SK-N-SH (cell line): ENCODE measurements around the gene C1orf174. TPM values are rescaled to one million over a fixed set of nuclear protein-coding genes. Genes with fewer than 3 reads are reported as not detected.

Source experiments
- CTCF ChIA-PET: fragments of 300-600, 350-600 bp; formaldehyde crosslinking; extraction: SDS; loops from one replicate; lab custom pipeline; 2021; lab: Yijun Ruan, JAX
- POLR2A ChIA-PET: fragments of 350-600 bp; sonication (Branson Sonifier 250); formaldehyde crosslinking; extraction: SDS; loops from one replicate; lab custom pipeline; 2020; ENCODE audit warnings: antibody characterized with exemption, inconsistent platforms; lab: Yijun Ruan, JAX
- DNase-seq: peaks from one replicate; pipeline ENCODE4 v3.0.0; 2012
- H2AFZ ChIP-seq: fragments of 200-600 bp; sonication (generic); 2 replicates; pipeline ENCODE4 v1.8.1; 2016; ENCODE audit warnings: antibody characterized with exemption, mild to moderate bottlenecking, low read depth
- H3F3A ChIP-seq: fragments of 200-600 bp; sonication (generic); replicated peaks from 2 replicates; pipeline ENCODE3; 2016; ENCODE audit warnings: antibody characterized with exemption, mild to moderate bottlenecking; ENCODE audit not compliant: insufficient read depth
- H3K27ac ChIP-seq, 2 experiments: fragments of 200-500 bp in 1 of 2; fragments of 200-600 bp in 1 of 2; sonication (Bioruptor generic) in 1 of 2; sonication (generic), shearing (Covaris generic) in 1 of 2; 2 replicates each; pipeline versions ENCODE4 v1.5.1 to v1.6.1; 2014 to 2016; ENCODE audit warnings: low read depth in 2 of 2, inconsistent platforms in 1 of 2, low read length in 1 of 2, mild to moderate bottlenecking in 1 of 2, mixed read lengths in 1 of 2
- H3K27me3 ChIP-seq: fragments of 200-600 bp; sonication (generic), shearing (Covaris generic); 2 replicates; pipeline ENCODE4 v1.6.1; 2016; ENCODE audit warnings: mixed run types; ENCODE audit not compliant: insufficient read depth
- H3K36me3 ChIP-seq, 2 experiments: fragments of 200-500 bp in 1 of 2; fragments of 200-600 bp in 1 of 2; sonication (Bioruptor generic) in 1 of 2; sonication (generic) in 1 of 2; replicated peaks in 1 of 2; 2 replicates each; pipeline versions ENCODE3 to v1.5.1; 2014 to 2016; ENCODE audit warnings: low read length in 1 of 2, mild to moderate bottlenecking in 1 of 2; ENCODE audit not compliant: insufficient read depth in 2 of 2, control insufficient read depth in 1 of 2
- H3K4me1 ChIP-seq, 2 experiments: fragments of 200-500 bp in 1 of 2; fragments of 200-600 bp in 1 of 2; sonication (Bioruptor generic) in 1 of 2; sonication (generic), shearing (Covaris generic) in 1 of 2; 2 replicates each; pipeline versions ENCODE4 v1.5.1 to v1.6.1; 2014 to 2016; ENCODE audit warnings: low read depth in 1 of 2, low read length in 1 of 2, mixed run types in 1 of 2; ENCODE audit not compliant: insufficient read depth in 2 of 2, control insufficient read depth in 1 of 2
- H3K4me2 ChIP-seq: fragments of 200-600 bp; sonication (generic), shearing (Covaris generic); 2 replicates; pipeline ENCODE4 v1.6.1; 2017; ENCODE audit warnings: mixed run types
- H3K4me3 ChIP-seq, 2 experiments: fragments of 200-500 bp in 1 of 2; fragments of 200-600 bp in 1 of 2; sonication (Bioruptor generic) in 1 of 2; sonication (generic), shearing (Covaris generic) in 1 of 2; 2 replicates each; pipeline versions ENCODE4 v1.5.1 to v1.8.1; 2014 to 2016; ENCODE audit warnings: low read depth in 2 of 2, inconsistent platforms in 1 of 2, low read length in 1 of 2, mild to moderate bottlenecking in 1 of 2, mixed read lengths in 1 of 2, moderate library complexity in 1 of 2
- H3K79me2 ChIP-seq: fragments of 200-600 bp; sonication (generic); 2 replicates; pipeline ENCODE4 v1.8.1; 2017; ENCODE audit warnings: mild to moderate bottlenecking; ENCODE audit not compliant: insufficient read depth
- H3K9ac ChIP-seq: fragments of 200-600 bp; sonication (generic); 2 replicates; pipeline ENCODE4 v1.6.1; 2017; ENCODE audit warnings: mixed run types
- H3K9me2 ChIP-seq: fragments of 200-600 bp; sonication (generic); 2 replicates; pipeline ENCODE4 v1.6.1; 2017; ENCODE audit warnings: mixed run types
- H3K9me3 ChIP-seq: fragments of 200-600 bp; sonication (generic); 2 replicates; pipeline ENCODE4 v1.6.1; 2017; ENCODE audit warnings: mixed run types, mild to moderate bottlenecking, moderate library complexity
- H4K20me1 ChIP-seq: fragments of 200-600 bp; sonication (generic); 2 replicates; pipeline ENCODE4 v1.6.1; 2017; ENCODE audit warnings: mild to moderate bottlenecking, mixed run types; ENCODE audit not compliant: insufficient read depth
- FOSL2 ChIP-seq: IDR thresholded peaks from 2 replicates; pipeline ENCODE4 v1.4.0; 2012; ENCODE audit warnings: low read depth, mild to moderate bottlenecking, moderate library complexity, borderline replicate concordance
- GATA2 ChIP-seq: sonication (generic); formaldehyde crosslinking; IDR thresholded peaks from 2 replicates; pipeline ENCODE4 v1.5.0; 2020; ENCODE audit warnings: mild to moderate bottlenecking, missing genetic modification reagents
- MEF2A ChIP-seq: IDR thresholded peaks from 2 replicates; pipeline ENCODE4 v1.4.0; 2012; ENCODE audit warnings: low read depth, borderline replicate concordance
- MXI1 ChIP-seq: IDR thresholded peaks from 2 replicates; pipeline ENCODE4 v1.6.1; 2012; ENCODE audit warnings: mild to moderate bottlenecking, low read depth, low read length, improper control_type of control experiment
- SMC3 ChIP-seq: IDR thresholded peaks from 2 replicates; pipeline ENCODE4 v1.6.1; 2012; ENCODE audit warnings: low read depth, low read length, improper control_type of control experiment
- WGBS: methylation state at CpG from one replicate; pipeline ENCODE4 v1.1.6; 2017; ENCODE audit warnings: low lambda C conversion rate; 5-methylcytosine and 5-hydroxymethylcytosine counted together
- polyA plus RNA-seq, 3 experiments: library from polyadenylated mRNA; depleted of rRNA; stranded (reverse); fragments of >200 nt; gene quantifications; 2 replicates each; pipeline ENCODE4 v1.2.3, GENCODE V29; 2012
- TF ChIP-seq, protein P1 (sequence below): IDR thresholded peaks from 2 replicates; pipeline ENCODE4 v1.4.0; 2012; ENCODE audit warnings: low read depth, borderline replicate concordance
- TF ChIP-seq, protein P2 (sequence below): IDR thresholded peaks from 2 replicates; pipeline ENCODE4 v1.6.1; 2012; ENCODE audit warnings: mild to moderate bottlenecking, low read depth, low read length, moderate library complexity
- TF ChIP-seq, protein P3 (sequence below): fragments of 150-350 bp; IDR thresholded peaks from 2 replicates; pipeline ENCODE4 v1.6.1; 2017; ENCODE audit warnings: antibody characterized with exemption, low read length, low read depth, borderline replicate concordance
- TF ChIP-seq, protein P4 (sequence below): fragments of 200-600 bp; sonication (generic); IDR thresholded peaks from 2 replicates; pipeline ENCODE4 v1.6.1; 2017; ENCODE audit warnings: antibody characterized with exemption, mild to moderate bottlenecking, moderate library complexity
- TF ChIP-seq, protein P5 (sequence below): fragments of 150-350 bp; IDR thresholded peaks from 2 replicates; pipeline ENCODE4 v1.6.1; 2016; ENCODE audit warnings: mild to moderate bottlenecking, low read depth, low read length

Gene C1orf174
- polyA plus RNA-seq, 1 of the 3 experiments (the other 2 are of a cell fraction) = 21.4 TPM

DNA sequence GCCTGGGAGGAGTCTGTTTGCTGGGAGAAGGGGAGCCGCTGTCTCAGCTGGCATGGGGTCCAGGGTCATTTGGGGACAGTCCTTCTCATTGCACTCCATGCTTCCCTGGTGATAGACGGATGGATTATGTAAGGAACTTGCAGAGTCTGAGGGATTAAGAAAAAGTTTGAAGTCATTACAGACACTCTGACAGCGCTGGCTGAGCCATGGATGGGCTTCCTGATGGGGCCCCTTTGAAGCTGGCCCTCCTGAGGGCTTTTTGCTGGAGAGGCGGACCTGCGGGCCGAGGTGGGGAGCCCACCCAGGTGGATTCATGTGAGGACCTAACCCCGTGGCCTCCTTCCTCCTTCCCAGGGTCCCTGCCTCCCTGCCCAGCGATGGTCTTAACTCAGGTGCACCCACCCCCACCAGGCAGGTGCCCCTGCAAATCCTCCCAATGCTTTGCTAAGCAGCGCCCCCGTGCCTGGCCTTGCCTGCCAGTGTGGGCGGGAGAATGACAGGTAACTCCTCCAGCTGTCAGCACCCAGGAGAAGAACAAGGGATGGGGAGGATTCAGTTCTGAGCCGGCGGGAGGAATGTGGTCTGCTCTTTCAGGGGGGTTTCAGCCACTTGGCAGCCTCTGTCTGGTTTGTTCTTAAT, 24.2 kb upstream of the C1orf174 start:
- DNase-seq = no peak
- H3K27me3 ChIP-seq = no peaks in the 10 kb centered on the region
- H3K4me2 ChIP-seq = no peak overlapping the region
- ChIA-PET CTCF (no interaction called here), POLR2A (no interaction called here)
- H3K36me3 ChIP-seq = no peaks in the 10 kb centered on the region
- H3K9me2 ChIP-seq = no peaks in the 10 kb centered on the region
- no peaks in the 10 kb centered on the region for H3K9me3 ChIP-seq
- WGBS = 10% methylated on average over 2 of the region's 13 CpGs
- no peaks in the 10 kb centered on the region for H4K20me1 ChIP-seq
- no peak overlapping the region for H3K27ac ChIP-seq
- TF ChIP-seq SMC3 = no peak
- TF ChIP-seq GATA2 (CRISPR knock-in tag) = no peak
- TF ChIP-seq, protein P1, sequence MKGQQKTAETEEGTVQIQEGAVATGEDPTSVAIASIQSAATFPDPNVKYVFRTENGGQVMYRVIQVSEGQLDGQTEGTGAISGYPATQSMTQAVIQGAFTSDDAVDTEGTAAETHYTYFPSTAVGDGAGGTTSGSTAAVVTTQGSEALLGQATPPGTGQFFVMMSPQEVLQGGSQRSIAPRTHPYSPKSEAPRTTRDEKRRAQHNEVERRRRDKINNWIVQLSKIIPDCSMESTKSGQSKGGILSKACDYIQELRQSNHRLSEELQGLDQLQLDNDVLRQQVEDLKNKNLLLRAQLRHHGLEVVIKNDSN = no peak
- TF ChIP-seq MXI1 = no peak
- TF ChIP-seq, protein P2, sequence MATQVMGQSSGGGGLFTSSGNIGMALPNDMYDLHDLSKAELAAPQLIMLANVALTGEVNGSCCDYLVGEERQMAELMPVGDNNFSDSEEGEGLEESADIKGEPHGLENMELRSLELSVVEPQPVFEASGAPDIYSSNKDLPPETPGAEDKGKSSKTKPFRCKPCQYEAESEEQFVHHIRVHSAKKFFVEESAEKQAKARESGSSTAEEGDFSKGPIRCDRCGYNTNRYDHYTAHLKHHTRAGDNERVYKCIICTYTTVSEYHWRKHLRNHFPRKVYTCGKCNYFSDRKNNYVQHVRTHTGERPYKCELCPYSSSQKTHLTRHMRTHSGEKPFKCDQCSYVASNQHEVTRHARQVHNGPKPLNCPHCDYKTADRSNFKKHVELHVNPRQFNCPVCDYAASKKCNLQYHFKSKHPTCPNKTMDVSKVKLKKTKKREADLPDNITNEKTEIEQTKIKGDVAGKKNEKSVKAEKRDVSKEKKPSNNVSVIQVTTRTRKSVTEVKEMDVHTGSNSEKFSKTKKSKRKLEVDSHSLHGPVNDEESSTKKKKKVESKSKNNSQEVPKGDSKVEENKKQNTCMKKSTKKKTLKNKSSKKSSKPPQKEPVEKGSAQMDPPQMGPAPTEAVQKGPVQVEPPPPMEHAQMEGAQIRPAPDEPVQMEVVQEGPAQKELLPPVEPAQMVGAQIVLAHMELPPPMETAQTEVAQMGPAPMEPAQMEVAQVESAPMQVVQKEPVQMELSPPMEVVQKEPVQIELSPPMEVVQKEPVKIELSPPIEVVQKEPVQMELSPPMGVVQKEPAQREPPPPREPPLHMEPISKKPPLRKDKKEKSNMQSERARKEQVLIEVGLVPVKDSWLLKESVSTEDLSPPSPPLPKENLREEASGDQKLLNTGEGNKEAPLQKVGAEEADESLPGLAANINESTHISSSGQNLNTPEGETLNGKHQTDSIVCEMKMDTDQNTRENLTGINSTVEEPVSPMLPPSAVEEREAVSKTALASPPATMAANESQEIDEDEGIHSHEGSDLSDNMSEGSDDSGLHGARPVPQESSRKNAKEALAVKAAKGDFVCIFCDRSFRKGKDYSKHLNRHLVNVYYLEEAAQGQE = no peak
- TF ChIP-seq, protein P3, sequence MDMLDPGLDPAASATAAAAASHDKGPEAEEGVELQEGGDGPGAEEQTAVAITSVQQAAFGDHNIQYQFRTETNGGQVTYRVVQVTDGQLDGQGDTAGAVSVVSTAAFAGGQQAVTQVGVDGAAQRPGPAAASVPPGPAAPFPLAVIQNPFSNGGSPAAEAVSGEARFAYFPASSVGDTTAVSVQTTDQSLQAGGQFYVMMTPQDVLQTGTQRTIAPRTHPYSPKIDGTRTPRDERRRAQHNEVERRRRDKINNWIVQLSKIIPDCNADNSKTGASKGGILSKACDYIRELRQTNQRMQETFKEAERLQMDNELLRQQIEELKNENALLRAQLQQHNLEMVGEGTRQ = no peak
- TF ChIP-seq, protein P4, sequence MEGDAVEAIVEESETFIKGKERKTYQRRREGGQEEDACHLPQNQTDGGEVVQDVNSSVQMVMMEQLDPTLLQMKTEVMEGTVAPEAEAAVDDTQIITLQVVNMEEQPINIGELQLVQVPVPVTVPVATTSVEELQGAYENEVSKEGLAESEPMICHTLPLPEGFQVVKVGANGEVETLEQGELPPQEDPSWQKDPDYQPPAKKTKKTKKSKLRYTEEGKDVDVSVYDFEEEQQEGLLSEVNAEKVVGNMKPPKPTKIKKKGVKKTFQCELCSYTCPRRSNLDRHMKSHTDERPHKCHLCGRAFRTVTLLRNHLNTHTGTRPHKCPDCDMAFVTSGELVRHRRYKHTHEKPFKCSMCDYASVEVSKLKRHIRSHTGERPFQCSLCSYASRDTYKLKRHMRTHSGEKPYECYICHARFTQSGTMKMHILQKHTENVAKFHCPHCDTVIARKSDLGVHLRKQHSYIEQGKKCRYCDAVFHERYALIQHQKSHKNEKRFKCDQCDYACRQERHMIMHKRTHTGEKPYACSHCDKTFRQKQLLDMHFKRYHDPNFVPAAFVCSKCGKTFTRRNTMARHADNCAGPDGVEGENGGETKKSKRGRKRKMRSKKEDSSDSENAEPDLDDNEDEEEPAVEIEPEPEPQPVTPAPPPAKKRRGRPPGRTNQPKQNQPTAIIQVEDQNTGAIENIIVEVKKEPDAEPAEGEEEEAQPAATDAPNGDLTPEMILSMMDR = no peak
- TF ChIP-seq MEF2A = no peak
- TF ChIP-seq, protein P5, sequence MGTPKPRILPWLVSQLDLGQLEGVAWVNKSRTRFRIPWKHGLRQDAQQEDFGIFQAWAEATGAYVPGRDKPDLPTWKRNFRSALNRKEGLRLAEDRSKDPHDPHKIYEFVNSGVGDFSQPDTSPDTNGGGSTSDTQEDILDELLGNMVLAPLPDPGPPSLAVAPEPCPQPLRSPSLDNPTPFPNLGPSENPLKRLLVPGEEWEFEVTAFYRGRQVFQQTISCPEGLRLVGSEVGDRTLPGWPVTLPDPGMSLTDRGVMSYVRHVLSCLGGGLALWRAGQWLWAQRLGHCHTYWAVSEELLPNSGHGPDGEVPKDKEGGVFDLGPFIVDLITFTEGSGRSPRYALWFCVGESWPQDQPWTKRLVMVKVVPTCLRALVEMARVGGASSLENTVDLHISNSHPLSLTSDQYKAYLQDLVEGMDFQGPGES = no peak
- no peak for TF ChIP-seq FOSL2
- no peak overlapping the region for H2AFZ ChIP-seq
- no peaks in the 10 kb centered on the region for H3K79me2 ChIP-seq
- H3K4me3 ChIP-seq = no peak overlapping the region
- no peaks in the 10 kb centered on the region for H3F3A ChIP-seq
- H3K4me1 ChIP-seq = no peaks in the 10 kb centered on the region
- H3K9ac ChIP-seq = no peak overlapping the region
